Activated CD4-positive, alpha-beta T cell treated with anti-CD3 and anti-CD28 coated beads for 24 hours (primary cell): ENCODE measurements around the gene BHMT.
"Not testable (repeated sequence)": the region's sequence is repeated elsewhere in the genome, so short reads cannot be mapped to it uniquely, and the experiment has no call there.

Experiments
- DNase-seq, 2 donors: peaks; one replicate each; pipeline ENCODE4 v3.0.0-alpha.2; 2020; ENCODE audit warnings: low read depth in 2 of 2

Gene BHMT

DNA sequence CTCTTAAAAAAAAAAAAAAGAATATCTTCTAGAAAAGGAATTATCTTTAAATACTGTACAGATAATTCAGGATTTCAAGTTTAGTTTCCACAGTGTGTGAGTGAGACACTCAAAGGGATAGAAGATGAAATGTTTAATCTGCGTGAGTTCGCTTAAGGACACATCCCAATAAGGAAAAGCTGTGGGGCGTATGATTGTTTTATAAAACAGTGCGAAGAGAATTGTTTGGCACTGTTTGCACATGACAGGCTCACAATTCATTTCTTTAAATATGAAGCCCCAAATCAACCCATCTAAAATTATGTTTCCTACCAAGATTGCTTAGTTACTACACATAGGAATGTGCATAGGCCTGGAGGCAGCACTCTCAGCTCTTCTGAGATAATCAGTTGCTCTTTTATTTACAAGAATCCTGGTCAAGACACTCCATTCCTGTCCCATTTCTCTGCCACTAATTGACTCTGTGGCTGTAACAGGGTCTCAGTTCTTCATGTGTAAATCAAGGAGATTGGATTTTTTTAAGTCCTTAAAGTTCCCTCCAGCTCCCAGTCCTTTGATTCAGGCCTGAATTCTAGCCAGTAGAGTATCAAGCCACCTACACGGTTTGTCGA is 60.1 kb downstream of the BHMT start:
- DNase-seq: no peak

- no peak for DNase-seq
These were observed 60.7 kb downstream of the BHMT start for GRCh38 chr5:79172269-79172668.

DNA sequence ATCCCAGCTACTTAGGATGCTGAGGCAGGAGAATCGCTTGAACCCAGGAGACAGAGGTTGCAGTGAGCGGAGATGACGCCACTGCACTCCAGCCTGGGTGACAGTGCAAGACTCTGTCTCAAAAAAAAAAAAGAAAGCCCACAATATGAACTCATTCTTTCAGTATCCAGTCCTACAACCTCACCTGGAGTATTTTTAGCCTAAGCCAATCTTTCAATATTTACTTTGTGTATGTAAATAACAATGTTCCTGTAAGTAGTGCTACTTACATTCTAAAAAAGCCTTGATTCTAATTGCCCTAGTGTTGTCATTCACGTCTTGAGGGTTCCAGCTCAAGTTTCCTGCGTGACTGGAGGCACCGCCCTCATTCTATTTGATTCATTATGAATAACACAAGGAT is 62.0 kb downstream of the BHMT start:
- DNase-seq: no peak

- not testable (repeated sequence) for DNase-seq
These were observed 68.8 kb downstream of the BHMT start for GRCh38 chr5:79180449-79180848.

- no peak for DNase-seq
These were observed 69.9 kb downstream of the BHMT start for GRCh38 chr5:79181419-79182022.
